H9 (cell line): ENCODE results near the gene C3orf20. TPM values are rescaled to one million over a fixed set of nuclear protein-coding genes. Genes with fewer than 3 reads are reported as not detected.

Experiments
- DNase-seq: peaks from one replicate; pipeline ENCODE4 v3.0.0-alpha.2; 2017
- H2AFZ ChIP-seq: one replicate; pipeline ENCODE4 v1.6.1; 2013; ENCODE audit warnings: mild to moderate bottlenecking, low read length, control low read depth, moderate library complexity
- H2AK5ac ChIP-seq: 2 replicates; pipeline ENCODE4 v1.6.1; 2013; ENCODE audit warnings: low read length, control low read depth, mixed read lengths; ENCODE audit not compliant: insufficient read length
- H2BK120ac ChIP-seq: one replicate; pipeline ENCODE4 v1.6.1; 2013; ENCODE audit warnings: low read depth, mild to moderate bottlenecking, low read length, control low read depth, inconsistent platforms; ENCODE audit not compliant: poor library complexity, severe bottlenecking
- H2BK12ac ChIP-seq: 2 replicates; pipeline ENCODE4 v1.6.1; 2013; ENCODE audit warnings: low read length, control low read depth, mixed read lengths, low read depth; ENCODE audit not compliant: insufficient read length
- H2BK15ac ChIP-seq: 2 replicates; pipeline ENCODE4 v1.6.1; 2013; ENCODE audit warnings: low read depth, low read length, control low read depth
- H2BK20ac ChIP-seq: one replicate; pipeline ENCODE4 v1.6.1; 2013; ENCODE audit warnings: low read depth, mild to moderate bottlenecking, low read length, control low read depth, inconsistent platforms; ENCODE audit not compliant: poor library complexity, severe bottlenecking
- H2BK5ac ChIP-seq: 2 replicates; pipeline ENCODE4 v1.6.1; 2013; ENCODE audit warnings: low read length, control low read depth, mixed read lengths; ENCODE audit not compliant: insufficient read length
- H3K14ac ChIP-seq: 2 replicates; pipeline ENCODE4 v1.6.1; 2013; ENCODE audit warnings: low read length, control low read depth; ENCODE audit not compliant: insufficient read depth
- H3K18ac ChIP-seq: 2 replicates; pipeline ENCODE4 v1.6.1; 2013; ENCODE audit warnings: low read depth, mild to moderate bottlenecking, mixed read lengths, low read length, control low read depth; ENCODE audit not compliant: insufficient read length
- H3K23ac ChIP-seq: 2 replicates; pipeline ENCODE4 v1.6.1; 2013; ENCODE audit warnings: low read length, control low read depth, mixed read lengths, low read depth; ENCODE audit not compliant: insufficient read length
- H3K23me2 ChIP-seq: 2 replicates; pipeline ENCODE4 v1.6.1; 2013; ENCODE audit warnings: low read depth, mild to moderate bottlenecking, mixed read lengths, low read length, control low read depth; ENCODE audit not compliant: insufficient read length, poor library complexity, severe bottlenecking
- H3K27ac ChIP-seq: 2 replicates; pipeline ENCODE4 v1.5.1; 2013; ENCODE audit warnings: low read length, control low read depth, mixed read lengths, low read depth; ENCODE audit not compliant: insufficient read length
- H3K27me3 ChIP-seq: 2 replicates; pipeline ENCODE4 v1.6.1; 2013; ENCODE audit warnings: low read length, control low read depth, inconsistent platforms; ENCODE audit not compliant: insufficient read depth
- H3K4ac ChIP-seq: 2 replicates; pipeline ENCODE4 v1.6.1; 2013; ENCODE audit warnings: low read depth, mild to moderate bottlenecking, control low read depth, inconsistent platforms, low read length, moderate library complexity
- H3K4me1 ChIP-seq: 2 replicates; pipeline ENCODE4 v1.6.1; 2013; ENCODE audit warnings: low read length, control low read depth, inconsistent platforms; ENCODE audit not compliant: insufficient read depth
- H3K4me2 ChIP-seq: 2 replicates; pipeline ENCODE4 v1.6.1; 2013; ENCODE audit warnings: low read length, control low read depth, mixed read lengths; ENCODE audit not compliant: insufficient read length, insufficient read depth
- H3K56ac ChIP-seq: 2 replicates; pipeline ENCODE4 v1.6.1; 2013; ENCODE audit warnings: low read depth, mild to moderate bottlenecking, mixed read lengths, low read length, control low read depth; ENCODE audit not compliant: insufficient read length
- H3K79me1 ChIP-seq: 2 replicates; pipeline ENCODE4 v1.6.1; 2013; ENCODE audit warnings: low read depth, mild to moderate bottlenecking, moderate library complexity, low read length, control low read depth, inconsistent platforms; ENCODE audit not compliant: insufficient read depth, poor library complexity, severe bottlenecking
- H3K79me2 ChIP-seq: 2 replicates; pipeline ENCODE4 v1.6.1; 2013; ENCODE audit warnings: low read length, control low read depth, inconsistent platforms; ENCODE audit not compliant: insufficient read depth
- H3K9ac ChIP-seq: 2 replicates; pipeline ENCODE4 v1.6.1; 2013; ENCODE audit warnings: low read length, control low read depth, mixed read lengths; ENCODE audit not compliant: insufficient read length; ENCODE audit errors: extremely low read depth
- H3K9me3 ChIP-seq: one replicate; pipeline ENCODE4 v1.6.1; 2013; ENCODE audit warnings: low read depth, low read length, inconsistent platforms; ENCODE audit not compliant: control insufficient read depth
- H3T11ph ChIP-seq: one replicate; pipeline ENCODE4 v1.6.1; 2013; ENCODE audit warnings: mild to moderate bottlenecking, low read length, control low read depth, inconsistent platforms
- H4K20me1 ChIP-seq: one replicate; pipeline ENCODE4 v1.6.1; 2013; ENCODE audit not compliant: control insufficient read depth, insufficient read length, insufficient read depth
- H4K5ac ChIP-seq: 2 replicates; pipeline ENCODE4 v1.6.1; 2013; ENCODE audit warnings: low read depth, mild to moderate bottlenecking, mixed read lengths, low read length, control low read depth; ENCODE audit not compliant: insufficient read length
- H4K8ac ChIP-seq: replicated peaks from 2 replicates; pipeline ENCODE4 v1.6.1; 2013; ENCODE audit warnings: low read length, control low read depth, mixed read lengths, low read depth; ENCODE audit not compliant: insufficient read length
- H4K91ac ChIP-seq: 2 replicates; pipeline ENCODE4 v1.6.1; 2013; ENCODE audit warnings: low read depth, mild to moderate bottlenecking, moderate library complexity, mixed read lengths, low read length, control low read depth; ENCODE audit not compliant: insufficient read length
- H3K27ac Mint-ChIP-seq, 3 experiments: 2 replicates in 2 of 3; 3 replicates in 1 of 3; pipeline ENCODE4 v1.8.0; 2020 to 2021; ENCODE audit warnings: mixed read lengths in 3 of 3, mild to moderate bottlenecking in 1 of 3, moderate library complexity in 1 of 3
- H3K27me3 Mint-ChIP-seq: 2 replicates; pipeline ENCODE4 v1.8.0; 2021; ENCODE audit warnings: low read depth, mild to moderate bottlenecking, moderate library complexity, mixed read lengths
- H3K36me3 Mint-ChIP-seq, 3 experiments: 2 replicates in 2 of 3; 3 replicates in 1 of 3; pipeline ENCODE4 v1.8.0; 2020 to 2021; ENCODE audit warnings: low read depth in 3 of 3, mixed read lengths in 3 of 3; ENCODE audit not compliant: insufficient read depth in 1 of 3
- H3K4me1 Mint-ChIP-seq, 2 experiments: 2 replicates each; pipeline ENCODE4 v1.8.0; 2020; ENCODE audit warnings: mixed read lengths in 2 of 2
- H3K4me3 Mint-ChIP-seq, 2 experiments: 2 replicates in 1 of 2; 3 replicates in 1 of 2; pipeline ENCODE4 v1.8.0; 2020 to 2021; ENCODE audit warnings: mild to moderate bottlenecking in 2 of 2, mixed read lengths in 2 of 2, moderate library complexity in 1 of 2
- H3K9me3 Mint-ChIP-seq, 2 experiments: 2 replicates in 1 of 2; 3 replicates in 1 of 2; pipeline ENCODE4 v1.8.0; 2020; ENCODE audit warnings: mild to moderate bottlenecking in 2 of 2, mixed read lengths in 2 of 2, moderate library complexity in 1 of 2
- CTCF ChIP-seq: fragments of 200-600 bp; sonication (generic); conservative IDR thresholded peaks from 3 replicates; pipeline ENCODE4 v1.8.0; 2021; ENCODE audit warnings: antibody characterized with exemption, mild to moderate bottlenecking
- WGBS: extraction: QIAGEN DNeasy Blood & Tissue Kit; methylation state at CpG from one replicate; pipeline ENCODE4 v1.1.7; 2013; ENCODE audit warnings: missing lambda C conversion rate, low lambda C conversion rate, mixed read lengths; ENCODE audit not compliant: insufficient read length; ENCODE audit errors: extremely low coverage; 5-methylcytosine and 5-hydroxymethylcytosine counted together
- total RNA-seq: library from RNA; stranded (reverse); gene quantifications from 2 replicates; pipeline ENCODE4 v1.2.1, GENCODE V29; 2021

C3orf20 gene
- total RNA-seq, 1 experiment from 2014 or later: not detected

- Histone ChIP-seq H3T11ph (no peak overlapping the region), H2BK15ac (no peak overlapping the region), H2BK5ac (no peak overlapping the region), H3K23ac (no peak overlapping the region), H4K91ac (no peak overlapping the region), H3K9ac (no peak overlapping the region), H3K23me2 (no peaks in the 10 kb centered on the region), H3K9me3 (no peaks in the 10 kb centered on the region), H4K5ac (no peak overlapping the region), H3K56ac (no peak overlapping the region), H3K14ac (no peak overlapping the region), H4K20me1 (no peaks in the 10 kb centered on the region), H3K4ac (no peak overlapping the region), H3K27ac (no peak overlapping the region), H3K18ac (no peak overlapping the region), H3K27me3 (no peaks in the 10 kb centered on the region), H3K79me1 (no peaks in the 10 kb centered on the region), H2BK20ac (no peak overlapping the region), H2AK5ac (no peak overlapping the region), H2BK120ac (no peak overlapping the region), H3K4me2 (no peak overlapping the region), H2BK12ac (no peak overlapping the region), H2AFZ (no peak overlapping the region), H4K8ac (no peak overlapping the region), H3K4me1 (no peaks in the 10 kb centered on the region), H3K79me2 (no peaks in the 10 kb centered on the region)
- no CpG with 5 or more reads among the region's 2 CpGs for WGBS
- no peak for DNase-seq
- no peaks in the 10 kb centered on the region for H3K9me3 Mint-ChIP-seq
- no peak for TF ChIP-seq CTCF
- H3K36me3 Mint-ChIP-seq: no peaks in the 10 kb centered on the region
- no peak overlapping the region for H3K4me3 Mint-ChIP-seq
- H3K27me3 Mint-ChIP-seq: peaks cover 29% of the 10 kb centered on the region
- H3K27ac Mint-ChIP-seq: no peak overlapping the region
- H3K4me1 Mint-ChIP-seq: no peaks in the 10 kb centered on the region
Measured at GRCh38 chr3:14718539-14718938, 43.6 kb downstream of the C3orf20 start.
